ENCODE results near the gene TAS1R2.
"Not testable (repeated sequence)": the region's sequence is repeated elsewhere in the genome, so short reads cannot be mapped to it uniquely, and the experiment has no call there.

GRCh38 chr1:18870595-18870865 lies 11.1 kb upstream of the TAS1R2 start:
- TF ChIP-seq CTCF, POLR2A (IDR thresholded peaks at IDR 0.05): not testable (repeated sequence)
